OCI-LY3 (cell line): ENCODE results near the gene MBNL1.

ENCODE experiments used
- CTCF ChIP-seq: fragments of 200-600, 300-600 bp; sonication (generic); IDR thresholded peaks from 2 replicates; pipeline ENCODE4 v1.5.1; 2014; ENCODE audit warnings: antibody characterized with exemption, low read length, low read depth
- EZH2phosphoT487 ChIP-seq: fragments of 200-600 bp; shearing (Covaris generic); IDR thresholded peaks from 2 replicates; pipeline ENCODE4 v1.6.1; 2018; ENCODE audit warnings: antibody characterized with exemption, mixed run types, low read depth

GRCh38 chr3:152346058-152346457, 77.3 kb downstream of the MBNL1 start:
- TF ChIP-seq CTCF = no peak
- TF ChIP-seq EZH2phosphoT487 = no peak
